SK-N-SH treated with all-trans-retinoic acid at 6 μM for 48 hours (cell line): Measurements from ENCODE around the gene C6orf132.
"Not testable (repeated sequence)": the region's sequence is repeated elsewhere in the genome, so short reads cannot be mapped to it uniquely, and the experiment has no call there.

Experiments
- ATAC-seq: fragments of 200-7000 bp; cut with Tn5 transposase; 3 replicates; pipeline ENCODE4 v1.9.1; 2020; ENCODE audit warnings: mild to moderate bottlenecking, moderate library complexity
- BACH2 ChIP-seq: fragments of 250-450 bp; sonication (Bioruptor Pico); IDR thresholded peaks from 2 replicates; pipeline ENCODE4 v1.9.0; 2021; ENCODE audit warnings: mild to moderate bottlenecking, borderline replicate concordance
- CREB5 ChIP-seq: fragments of 250-450 bp; sonication (Bioruptor Pico); IDR thresholded peaks from 2 replicates; pipeline ENCODE4 v1.5.1; 2020; ENCODE audit warnings: low read depth, mild to moderate bottlenecking, moderate library complexity
- CSDC2 ChIP-seq: fragments of 250-450 bp; sonication (Bioruptor Pico); IDR thresholded peaks from 2 replicates; pipeline ENCODE4 v1.5.0; 2020; ENCODE audit warnings: mild to moderate bottlenecking, moderate library complexity
- CSRNP3 ChIP-seq: fragments of 250-450 bp; sonication (Bioruptor Pico); IDR thresholded peaks from 2 replicates; pipeline ENCODE4 v1.5.1; 2021; ENCODE audit warnings: mild to moderate bottlenecking, moderate library complexity
- ISL1 ChIP-seq: fragments of 250-450 bp; sonication (Bioruptor Pico); IDR thresholded peaks from 2 replicates; pipeline ENCODE4 v2.1.2; 2022; ENCODE audit warnings: mild to moderate bottlenecking, moderate library complexity
- OSR1 ChIP-seq: fragments of 250-450 bp; sonication (Bioruptor Pico); IDR thresholded peaks from 2 replicates; pipeline ENCODE4 v1.8.0; 2022; ENCODE audit warnings: moderate library complexity, mild to moderate bottlenecking, inconsistent platforms
- PATZ1 ChIP-seq: fragments of 250-450 bp; sonication (Bioruptor Pico); IDR thresholded peaks from 2 replicates; pipeline ENCODE4 v1.8.0; 2020; ENCODE audit warnings: mild to moderate bottlenecking, moderate library complexity, borderline replicate concordance
- POU6F1 ChIP-seq: fragments of 250-450 bp; sonication (Bioruptor Pico); IDR thresholded peaks from 2 replicates; pipeline ENCODE4 v1.8.0; 2021; ENCODE audit warnings: low read depth, mild to moderate bottlenecking, moderate library complexity, borderline replicate concordance
- PPARA ChIP-seq: fragments of 250-450 bp; sonication (Bioruptor Pico); IDR thresholded peaks from 2 replicates; pipeline ENCODE4 v1.5.0; 2020; ENCODE audit warnings: mild to moderate bottlenecking, borderline replicate concordance
- RARB ChIP-seq: fragments of 250-450 bp; sonication (Bioruptor Pico); IDR thresholded peaks from 2 replicates; pipeline ENCODE4 v1.8.0; 2021; ENCODE audit warnings: mild to moderate bottlenecking, moderate library complexity
- SNAI2 ChIP-seq: fragments of 250-450 bp; sonication (Bioruptor Pico); IDR thresholded peaks from 2 replicates; pipeline ENCODE4 v1.5.0; 2020; ENCODE audit warnings: mild to moderate bottlenecking, moderate library complexity
- TCF4 ChIP-seq: fragments of 250-450 bp; sonication (Bioruptor Pico); IDR thresholded peaks from 2 replicates; pipeline ENCODE4 v1.8.0; 2021; ENCODE audit warnings: mild to moderate bottlenecking, moderate library complexity, borderline replicate concordance
- TOX ChIP-seq: fragments of 250-450 bp; sonication (Bioruptor Pico); IDR thresholded peaks from 2 replicates; pipeline ENCODE4 v1.8.0; 2021; ENCODE audit warnings: mild to moderate bottlenecking, moderate library complexity, borderline replicate concordance
- TSHZ2 ChIP-seq: fragments of 250-450 bp; sonication (Bioruptor Pico); IDR thresholded peaks from 2 replicates; pipeline ENCODE4 v1.5.0; 2020; ENCODE audit warnings: mild to moderate bottlenecking, moderate library complexity
- ZC3H10 ChIP-seq: fragments of 250-450 bp; sonication (Bioruptor Pico); IDR thresholded peaks from 2 replicates; pipeline ENCODE4 v1.5.1; 2021; ENCODE audit warnings: mild to moderate bottlenecking, moderate library complexity
- ZFP3 ChIP-seq: fragments of 250-450 bp; sonication (Bioruptor Pico); IDR thresholded peaks from 2 replicates; pipeline ENCODE4 v1.5.0; 2020; ENCODE audit warnings: mild to moderate bottlenecking, moderate library complexity
- ZNF565 ChIP-seq: fragments of 450-650 bp; formaldehyde crosslinking; conservative IDR thresholded peaks from 2 replicates; pipeline ENCODE4 v1.5.0; 2020; ENCODE audit warnings: low read depth, mild to moderate bottlenecking, moderate library complexity
- ZNF70 ChIP-seq: fragments of 450-650 bp; formaldehyde crosslinking; IDR thresholded peaks from 2 replicates; pipeline ENCODE4 v1.5.0; 2020; ENCODE audit warnings: mild to moderate bottlenecking, moderate library complexity
- ZNF8 ChIP-seq: fragments of 450-650 bp; formaldehyde crosslinking; IDR thresholded peaks from 2 replicates; pipeline ENCODE4 v1.5.0; 2020; ENCODE audit warnings: mild to moderate bottlenecking, moderate library complexity

C6orf132 gene

GRCh38 chr6:42171813-42172581 lies 29.6 kb upstream of the C6orf132 start:
- no peak for ATAC-seq
- TF ChIP-seq ZNF70 (CRISPR knock-in tag) (no peak), SNAI2 (CRISPR knock-in tag) (no peak), OSR1 (CRISPR knock-in tag) (no peak), PPARA (CRISPR knock-in tag) (no peak), ZNF8 (CRISPR knock-in tag) (no peak), POU6F1 (CRISPR knock-in tag) (no peak), TOX (CRISPR knock-in tag) (no peak), RARB (no peak), ZNF565 (CRISPR knock-in tag) (no peak), TSHZ2 (no peak), ZFP3 (CRISPR knock-in tag) (no peak), PATZ1 (CRISPR knock-in tag) (no peak), TCF4 (CRISPR knock-in tag) (no peak), CSRNP3 (CRISPR knock-in tag) (no peak), CSDC2 (CRISPR knock-in tag) (no peak), BACH2 (CRISPR knock-in tag) (no peak), ZC3H10 (CRISPR knock-in tag) (no peak), ISL1 (no peak)
- TF ChIP-seq, all 23 proteins: peak for 0

- not testable (repeated sequence) for ATAC-seq
These were observed 27.4 kb upstream of the C6orf132 start for GRCh38 chr6:42169780-42170179.

GRCh38 chr6:42168650-42169049 lies 26.2 kb upstream of the C6orf132 start:
- TF ChIP-seq TSHZ2 = no peak
- TF ChIP-seq CSRNP3 (CRISPR knock-in tag) = no peak
- no peak for TF ChIP-seq SNAI2 (CRISPR knock-in tag)
- TF ChIP-seq TOX (CRISPR knock-in tag) = no peak
- no peak for TF ChIP-seq ZFP3 (CRISPR knock-in tag)
- TF ChIP-seq TCF4 (CRISPR knock-in tag) = no peak
- no peak for TF ChIP-seq CREB5
- no peak for ATAC-seq
